D721Med (cell line): ENCODE measurements around the gene E2F6.
A peak's percentile ranks its signal among the peaks of the same experiment; 100 is the strongest.

ENCODE experiments used
- DNase-seq: peaks from one replicate; pipeline ENCODE4 v3.0.0; 2011; ENCODE audit warnings: low spot score; ENCODE audit not compliant: insufficient read length
- FAIRE-seq: peaks from 2 replicates; lab custom pipeline; 2011; peaks lifted over from hg19 to GRCh38; lab: Jason Lieb, UNC
- TF ChIP-seq, protein P1 (sequence below): IDR thresholded peaks from 2 replicates; pipeline ENCODE4 v1.5.1; 2012; ENCODE audit warnings: mild to moderate bottlenecking, control low read depth; ENCODE audit not compliant: insufficient read depth; ENCODE audit errors: missing control alignments

Gene E2F6

GRCh38 chr2:11417946-11418585 is 47.9 kb downstream of the E2F6 start:
- DNase-seq = no peak
- no peak for FAIRE-seq
- TF ChIP-seq, protein P1, sequence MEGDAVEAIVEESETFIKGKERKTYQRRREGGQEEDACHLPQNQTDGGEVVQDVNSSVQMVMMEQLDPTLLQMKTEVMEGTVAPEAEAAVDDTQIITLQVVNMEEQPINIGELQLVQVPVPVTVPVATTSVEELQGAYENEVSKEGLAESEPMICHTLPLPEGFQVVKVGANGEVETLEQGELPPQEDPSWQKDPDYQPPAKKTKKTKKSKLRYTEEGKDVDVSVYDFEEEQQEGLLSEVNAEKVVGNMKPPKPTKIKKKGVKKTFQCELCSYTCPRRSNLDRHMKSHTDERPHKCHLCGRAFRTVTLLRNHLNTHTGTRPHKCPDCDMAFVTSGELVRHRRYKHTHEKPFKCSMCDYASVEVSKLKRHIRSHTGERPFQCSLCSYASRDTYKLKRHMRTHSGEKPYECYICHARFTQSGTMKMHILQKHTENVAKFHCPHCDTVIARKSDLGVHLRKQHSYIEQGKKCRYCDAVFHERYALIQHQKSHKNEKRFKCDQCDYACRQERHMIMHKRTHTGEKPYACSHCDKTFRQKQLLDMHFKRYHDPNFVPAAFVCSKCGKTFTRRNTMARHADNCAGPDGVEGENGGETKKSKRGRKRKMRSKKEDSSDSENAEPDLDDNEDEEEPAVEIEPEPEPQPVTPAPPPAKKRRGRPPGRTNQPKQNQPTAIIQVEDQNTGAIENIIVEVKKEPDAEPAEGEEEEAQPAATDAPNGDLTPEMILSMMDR = peak; percentile 37

- DNase-seq (no peak), FAIRE-seq (no peak)
- TF ChIP-seq, protein P1 = no peak
These were observed 49.0 kb downstream of the E2F6 start for GRCh38 chr2:11416931-11417330.

DNA sequence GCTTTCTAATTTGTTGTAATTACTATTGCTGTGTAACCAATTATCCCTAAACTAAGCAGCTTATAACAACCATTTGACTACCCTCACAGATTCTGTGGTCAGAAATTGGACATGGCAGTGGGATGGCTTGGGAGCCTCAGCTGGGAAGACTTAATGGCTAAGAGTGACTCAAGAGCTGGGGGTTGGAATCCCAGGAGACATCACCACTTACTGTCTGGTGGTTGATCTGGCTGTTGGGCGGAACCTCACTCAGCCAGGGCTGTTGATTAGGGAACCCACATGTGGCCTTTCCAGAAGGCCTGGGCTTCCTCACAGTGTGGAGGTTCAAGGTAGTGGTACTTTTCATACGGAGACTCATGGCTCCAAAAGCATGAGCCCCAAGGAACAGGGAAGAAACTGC is 49.8 kb downstream of the E2F6 start:
- FAIRE-seq = no peak
- peak; percentile 27 for DNase-seq
- TF ChIP-seq, protein P1 = no peak

DNA sequence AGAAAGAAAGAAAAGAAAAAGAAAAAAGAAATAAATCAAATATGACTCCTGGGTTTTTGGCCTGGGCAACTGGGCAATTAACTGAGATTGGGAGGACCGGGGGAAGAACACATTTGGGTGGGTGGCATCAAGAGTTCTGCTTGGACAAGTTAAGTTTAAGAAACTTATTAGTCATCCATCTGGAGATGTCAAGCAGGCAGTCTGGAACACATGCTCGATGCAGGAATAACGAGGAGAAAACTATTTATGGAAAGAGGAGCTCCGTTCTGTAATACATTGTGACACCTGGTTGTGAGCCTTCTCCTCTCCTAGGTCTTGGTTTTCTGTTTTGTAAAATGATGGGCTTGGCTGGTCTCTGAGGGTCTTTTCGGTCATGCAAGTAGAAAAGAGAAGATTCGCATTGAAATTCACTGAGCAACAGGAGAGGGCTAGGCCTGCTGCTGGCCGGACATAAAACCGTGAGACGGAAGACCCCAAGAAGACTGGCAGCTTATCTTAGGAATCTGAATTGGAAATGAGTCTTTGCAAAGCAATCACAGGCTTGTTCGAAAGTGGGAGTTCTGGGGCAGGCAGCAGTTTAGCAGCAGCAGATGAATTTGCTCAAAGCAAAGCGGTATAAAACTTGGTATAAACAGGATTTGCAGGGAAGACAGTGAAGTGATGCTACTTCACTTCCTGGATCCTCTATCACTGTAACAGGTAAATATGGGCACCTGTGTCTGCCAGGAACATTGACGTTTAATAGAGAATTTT is 51.4 kb downstream of the E2F6 start:
- TF ChIP-seq, protein P1 = no peak
- no peak for FAIRE-seq

GRCh38 chr2:11412449-11412810 is 53.5 kb downstream of the E2F6 start:
- DNase-seq (no peak), FAIRE-seq (no peak)
- TF ChIP-seq, protein P1 = no peak

More for the DNA sequence above, 51.4 kb downstream of the E2F6 start:
- DNase-seq = no peak

DNA sequence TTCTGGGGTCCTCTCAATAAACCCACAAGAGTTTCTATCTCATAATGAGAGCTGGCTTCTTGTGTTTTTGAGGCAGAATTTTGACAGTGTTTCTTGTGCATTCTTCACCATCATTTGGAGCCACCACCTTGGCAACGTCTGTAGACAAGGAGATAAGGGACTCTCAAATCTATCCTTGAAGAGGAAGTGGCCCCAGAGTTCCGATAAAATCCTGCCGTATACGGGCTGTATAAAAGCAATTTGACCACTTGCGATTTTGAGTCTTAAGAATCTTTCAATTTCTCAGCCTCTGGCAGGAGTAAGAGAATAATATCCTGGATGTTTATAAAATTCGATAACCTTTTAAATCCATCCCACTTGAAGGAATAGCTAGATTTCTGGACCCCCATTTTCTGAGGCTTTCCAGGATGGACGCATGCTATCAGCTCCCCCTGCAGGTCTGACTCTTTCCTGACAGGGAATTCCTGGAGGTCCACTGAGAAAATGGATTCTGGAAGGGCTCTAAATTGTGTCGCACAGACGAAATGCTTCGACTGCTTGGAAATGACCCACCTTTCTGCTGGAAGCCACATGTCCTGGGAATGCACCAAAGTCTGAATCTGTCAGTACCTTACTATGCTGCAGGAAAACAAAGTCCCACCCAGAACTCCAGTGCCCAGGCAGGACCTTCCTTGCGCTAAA is 54.1 kb downstream of the E2F6 start:
- DNase-seq (no peak), FAIRE-seq (no peak)
- TF ChIP-seq, protein P1 = peak; percentile 69

- FAIRE-seq (no peak), DNase-seq (no peak)
- TF ChIP-seq, protein P1 = no peak
These were observed 54.7 kb downstream of the E2F6 start for GRCh38 chr2:11411244-11411643.
